ENCODE results near the gene NMNAT3. TPM values are rescaled to one million over a fixed set of nuclear protein-coding genes. Genes with fewer than 3 reads are reported as not detected.

Gene NMNAT3
- total and polyA plus RNA-seq, 9 donors = 15.8 to 31.2 (median 21.6) TPM

DNA sequence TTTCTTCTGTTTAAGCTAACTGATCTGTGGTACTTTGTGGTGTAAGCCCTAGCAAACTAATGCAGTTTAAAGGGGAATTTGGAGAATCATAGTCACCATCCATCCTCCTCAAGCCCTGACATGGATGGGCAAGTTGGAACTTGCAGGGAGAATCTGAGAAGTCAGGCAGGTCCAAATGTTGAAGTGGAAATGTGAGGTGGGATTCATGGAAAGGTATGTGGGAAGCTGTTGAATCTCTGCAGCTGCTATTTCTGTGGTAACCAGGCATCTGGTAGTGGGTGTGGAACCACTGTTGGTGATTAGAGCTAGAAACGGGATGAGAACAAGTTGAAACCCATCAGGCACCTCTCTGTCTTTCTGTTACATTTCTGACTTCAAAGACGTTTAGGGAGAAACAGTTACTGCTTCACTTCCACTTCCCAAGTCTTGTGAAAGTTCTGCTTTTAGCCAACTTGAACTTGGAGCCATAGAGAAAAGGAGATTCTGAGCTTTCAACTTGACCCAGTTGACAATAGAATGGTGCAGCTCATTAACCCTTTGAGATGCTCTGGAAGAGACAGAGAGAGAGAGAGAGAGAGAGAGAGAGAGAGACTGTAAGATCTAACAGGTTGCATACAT lies 38.1 kb upstream of the NMNAT3 start:
- no peak for DNase-seq
- H3K4me1 ChIP-seq (ENCODE audit: insufficient read depth) = peaks cover 8% of the 10 kb centered on the region
- 69 to 70% (median 70%) methylated on average over 2 of the region's 2 CpGs for WGBS, 3 donors
- intact Hi-C loops (cut with DNase I) = loop anchor here in 2 of 4 donors (5.0 to 10.0 kb wide), 3 partner anchors 49 to 1149 kb away; partner anchors contain the start of gene CLSTN2 (in 1 of the 2)
- no peaks in the 10 kb centered on the region for H3K36me3 ChIP-seq
- TF ChIP-seq, protein P1, sequence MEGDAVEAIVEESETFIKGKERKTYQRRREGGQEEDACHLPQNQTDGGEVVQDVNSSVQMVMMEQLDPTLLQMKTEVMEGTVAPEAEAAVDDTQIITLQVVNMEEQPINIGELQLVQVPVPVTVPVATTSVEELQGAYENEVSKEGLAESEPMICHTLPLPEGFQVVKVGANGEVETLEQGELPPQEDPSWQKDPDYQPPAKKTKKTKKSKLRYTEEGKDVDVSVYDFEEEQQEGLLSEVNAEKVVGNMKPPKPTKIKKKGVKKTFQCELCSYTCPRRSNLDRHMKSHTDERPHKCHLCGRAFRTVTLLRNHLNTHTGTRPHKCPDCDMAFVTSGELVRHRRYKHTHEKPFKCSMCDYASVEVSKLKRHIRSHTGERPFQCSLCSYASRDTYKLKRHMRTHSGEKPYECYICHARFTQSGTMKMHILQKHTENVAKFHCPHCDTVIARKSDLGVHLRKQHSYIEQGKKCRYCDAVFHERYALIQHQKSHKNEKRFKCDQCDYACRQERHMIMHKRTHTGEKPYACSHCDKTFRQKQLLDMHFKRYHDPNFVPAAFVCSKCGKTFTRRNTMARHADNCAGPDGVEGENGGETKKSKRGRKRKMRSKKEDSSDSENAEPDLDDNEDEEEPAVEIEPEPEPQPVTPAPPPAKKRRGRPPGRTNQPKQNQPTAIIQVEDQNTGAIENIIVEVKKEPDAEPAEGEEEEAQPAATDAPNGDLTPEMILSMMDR (IDR thresholded peaks at IDR 0.05) = no peak
- TF ChIP-seq EP300 (IDR thresholded peaks at IDR 0.05) = no peak
- no peaks in the 10 kb centered on the region for H3K27me3 ChIP-seq
- H3K4me3 ChIP-seq = no peak overlapping the region
- no peak overlapping the region for H3K27ac ChIP-seq
- no peaks in the 10 kb centered on the region for H3K9me3 ChIP-seq

DNA sequence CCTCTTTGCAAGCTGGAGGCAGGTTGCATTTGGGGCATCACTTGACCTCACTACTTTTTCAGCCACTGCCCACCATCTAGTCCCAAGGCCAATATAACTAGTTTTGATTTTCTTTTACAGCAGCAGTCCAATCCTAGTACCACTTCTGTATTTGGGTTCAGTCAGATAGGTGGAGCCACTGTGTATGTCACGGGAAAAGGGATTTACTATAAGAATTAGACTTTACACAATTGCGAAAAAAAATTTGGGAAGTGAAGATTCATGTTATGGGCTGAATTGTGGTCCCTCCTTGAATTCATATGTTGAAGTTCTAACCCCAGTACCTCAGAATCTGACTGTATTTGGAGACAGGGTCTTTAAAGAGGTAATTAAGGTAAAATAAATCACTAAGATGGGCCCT lies 37.4 kb upstream of the NMNAT3 start:
- Histone ChIP-seq H3K4me3 (no peak overlapping the region), H3K4me1 (ENCODE audit: insufficient read depth) (peaks cover 8% of the 10 kb centered on the region), H3K9me3 (no peaks in the 10 kb centered on the region), H3K36me3 (no peaks in the 10 kb centered on the region), H3K27me3 (no peaks in the 10 kb centered on the region), H3K27ac (no peak overlapping the region)
- 88 to 96% (median 93%) methylated on average over 2 of the region's 2 CpGs for WGBS, 3 donors
- DNase-seq = no peak
- intact Hi-C loops (cut with DNase I) = loop anchor here in 2 of 4 donors (5.0 to 10.0 kb wide), 3 partner anchors 50 to 1150 kb away; partner anchors contain the start of gene CLSTN2 (in 1 of the 2)
- TF ChIP-seq, protein P1 (IDR thresholded peaks at IDR 0.05) = no peak
- TF ChIP-seq POLR2A (IDR thresholded peaks at IDR 0.05) = no peak
- TF ChIP-seq EP300 (IDR thresholded peaks at IDR 0.05) = no peak

DNA sequence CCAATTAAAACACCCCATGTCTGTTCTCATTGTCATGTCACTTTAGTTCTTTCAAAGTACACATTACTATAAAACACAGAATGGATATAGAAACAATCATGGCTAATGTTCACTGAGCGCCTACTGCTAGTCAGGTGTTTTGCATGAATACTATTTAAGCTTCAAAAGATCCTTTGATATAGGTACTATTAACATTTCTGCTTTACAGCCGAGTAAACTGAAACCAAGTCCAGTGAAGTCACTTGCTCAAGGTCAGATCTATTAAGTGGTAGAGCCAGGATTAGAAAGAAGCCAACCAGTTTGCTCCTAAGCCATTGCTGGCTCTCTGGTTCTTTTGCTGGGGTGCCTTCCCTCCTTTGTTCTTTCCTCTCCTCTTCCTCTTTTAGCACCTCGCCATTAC lies 32.4 kb upstream of the NMNAT3 start:
- H3K4me3 ChIP-seq = no peak overlapping the region
- no peak for DNase-seq
- H3K27me3 ChIP-seq = no peaks in the 10 kb centered on the region
- no peak overlapping the region for H3K27ac ChIP-seq
- H3K9me3 ChIP-seq = no peaks in the 10 kb centered on the region
- H3K4me1 ChIP-seq (ENCODE audit: insufficient read depth) = no peaks in the 10 kb centered on the region
- H3K36me3 ChIP-seq = no peaks in the 10 kb centered on the region
- intact Hi-C loops (cut with DNase I) = loop anchor here in 2 of 4 donors (10.0 kb wide), 2 partner anchors 55 to 1155 kb away; no protein-coding TSS in a partner anchor
- TF ChIP-seq POLR2A (IDR thresholded peaks at IDR 0.05) = no peak
- TF ChIP-seq, protein P1 (IDR thresholded peaks at IDR 0.05) = no peak
- TF ChIP-seq EP300 (IDR thresholded peaks at IDR 0.05) = no peak
- WGBS, 3 donors = 55 to 62% (median 59%) methylated on average over 3 of the region's 3 CpGs

DNA sequence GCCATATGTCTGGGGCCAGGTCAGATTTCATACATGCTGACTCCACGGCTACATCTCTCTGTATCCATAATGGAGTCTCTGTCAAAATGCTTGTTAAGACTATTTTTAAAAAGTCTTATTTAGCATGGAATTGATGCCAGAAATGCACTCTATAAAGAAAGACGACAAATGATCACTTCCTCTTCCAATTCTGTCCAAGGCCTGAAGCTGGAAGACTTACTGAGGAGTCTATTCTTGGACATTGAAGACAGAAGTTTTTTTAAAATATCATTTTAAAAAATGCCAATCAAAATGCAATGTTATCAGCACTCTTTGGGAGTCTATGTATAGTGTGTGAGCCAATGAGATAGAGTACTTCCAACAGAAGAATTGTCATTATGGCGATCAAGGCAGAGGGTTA lies 27.9 kb upstream of the NMNAT3 start:
- WGBS, 3 donors = 83 to 88% (median 84%) methylated on average over 3 of the region's 3 CpGs
- no peak for DNase-seq
- Histone ChIP-seq H3K4me3 (no peak overlapping the region), H3K27me3 (no peaks in the 10 kb centered on the region), H3K9me3 (no peaks in the 10 kb centered on the region), H3K27ac (no peak overlapping the region), H3K36me3 (no peaks in the 10 kb centered on the region), H3K4me1 (ENCODE audit: insufficient read depth) (no peaks in the 10 kb centered on the region)
- intact Hi-C loops (cut with DNase I) = no loop called here
- TF ChIP-seq, protein P1 (IDR thresholded peaks at IDR 0.05) = no peak
